Panc1 (cell line): ENCODE measurements around the gene MAGI2. TPM values are rescaled to one million over a fixed set of nuclear protein-coding genes. Genes with fewer than 3 reads are reported as not detected.

Source experiments
- ATAC-seq: fragments of 200-7000 bp; cut with Tn5 transposase; 2 replicates; pipeline ENCODE4 v1.9.1; 2020; ENCODE audit warnings: mild to moderate bottlenecking, moderate library complexity
- BruUV-seq: library from RNA; stranded (reverse); fragments of 400-500 nt; replicated peaks from 2 replicates; lab custom pipeline; 2021; lab: Mats Ljungman, UMichigan
- CTCF ChIA-PET: fragments of 300-600 bp; sonication (Branson Sonifier 250); formaldehyde crosslinking; loops from one replicate; lab custom pipeline; 2022; ENCODE audit warnings: antibody characterized with exemption; lab: Charles Lee
- POLR2A ChIA-PET: fragments of 300-600 bp; sonication (Branson Sonifier 250); formaldehyde crosslinking; loops from one replicate; lab custom pipeline; 2022; ENCODE audit warnings: antibody characterized with exemption; lab: Charles Lee
- DNase-seq: peaks from one replicate; pipeline ENCODE4 v3.0.0-alpha.2; 2010; ENCODE audit warnings: low read depth, low spot score
- H3K27ac ChIP-seq: 2 replicates; pipeline ENCODE4 v1.5.1; 2011; ENCODE audit warnings: mild to moderate bottlenecking, low read length, inconsistent platforms
- H3K27me3 ChIP-seq: fragments of 200-500 bp; sonication (Bioruptor generic); 2 replicates; pipeline ENCODE4 v1.6.0; 2014; ENCODE audit warnings: low read length, inconsistent platforms; ENCODE audit not compliant: control insufficient read depth, insufficient read depth
- H3K36me3 ChIP-seq: fragments of 200-500 bp; sonication (Bioruptor generic); 2 replicates; pipeline ENCODE4 v1.5.1; 2014; ENCODE audit warnings: inconsistent platforms, mild to moderate bottlenecking, low read length, moderate library complexity; ENCODE audit not compliant: control insufficient read depth, insufficient read depth
- H3K4me1 ChIP-seq: 2 replicates; pipeline ENCODE4 v1.5.1; 2011; ENCODE audit warnings: inconsistent platforms, mild to moderate bottlenecking, low read length, moderate library complexity; ENCODE audit not compliant: control insufficient read depth, insufficient read depth
- H3K4me3 ChIP-seq, 2 experiments: 2 replicates each; pipeline ENCODE4 v1.5.1; 2011 to 2012; ENCODE audit warnings: low read depth in 2 of 2, low read length in 2 of 2, mild to moderate bottlenecking in 2 of 2, inconsistent platforms in 1 of 2, moderate library complexity in 1 of 2
- H3K9me3 ChIP-seq: fragments of 200-500 bp; sonication (Bioruptor generic); 2 replicates; pipeline ENCODE4 v1.5.1; 2014; ENCODE audit warnings: low read depth, mild to moderate bottlenecking, inconsistent platforms, low read length, moderate library complexity; ENCODE audit not compliant: control insufficient read depth, insufficient read depth
- CTCF ChIP-seq: fragments of 450-650 bp; IDR thresholded peaks from 2 replicates; pipeline ENCODE4 v1.5.1; 2017; ENCODE audit warnings: mild to moderate bottlenecking
- POLR2AphosphoS5 ChIP-seq: IDR thresholded peaks from 2 replicates; pipeline ENCODE4 v1.6.1; 2012; ENCODE audit warnings: mild to moderate bottlenecking, low read depth, low read length, moderate library complexity
- SIN3A ChIP-seq: IDR thresholded peaks from 2 replicates; pipeline ENCODE4 v1.6.1; 2012; ENCODE audit warnings: low read depth, mild to moderate bottlenecking, low read length, moderate library complexity, borderline replicate concordance; ENCODE audit not compliant: insufficient read depth
- TCF7L2 ChIP-seq: IDR thresholded peaks from 2 replicates; pipeline ENCODE4 v1.6.1; 2011; ENCODE audit warnings: mild to moderate bottlenecking, low read depth, low read length, inconsistent platforms
- in situ Hi-C: cut with HindIII; loops from 2 replicates; pipeline ENCODE4 v1.10.0; 2016; ENCODE audit warnings: low sequenced_read_pairs, low pct_unique_long_range_greater_than_20kb
- intact Hi-C: fragments of 100-400 bp; cut with micrococcal nuclease; formaldehyde crosslinking; loops from one replicate; pipeline ENCODE4 v1.10.0; 2022; ENCODE audit not compliant: unreplicated experiment
- total RNA-seq: library from RNA; stranded (reverse); gene quantifications from one replicate; pipeline ENCODE4 v1.2.1, GENCODE V29; 2021; ENCODE audit not compliant: unreplicated experiment
- TF ChIP-seq, protein P1 (sequence below), 2 experiments: IDR thresholded peaks; 2 replicates each; pipeline ENCODE4 v1.6.1; 2011 to 2012; ENCODE audit warnings: low read depth in 2 of 2, control low read depth in 1 of 2, low read length in 1 of 2, mild to moderate bottlenecking in 1 of 2, moderate library complexity in 1 of 2; ENCODE audit not compliant: insufficient read depth in 1 of 2

MAGI2 gene
- total RNA-seq, 1 experiment from 2014 or later: 5.4 TPM

- Histone ChIP-seq H3K4me3 (no peak overlapping the region), H3K4me1 (no peaks in the 10 kb centered on the region), H3K27me3 (no peaks in the 10 kb centered on the region), H3K27ac (no peak overlapping the region), H3K36me3 (no peaks in the 10 kb centered on the region), H3K9me3 (no peaks in the 10 kb centered on the region)
- no TSS peak for BruUV-seq
- ChIA-PET POLR2A (no interaction called here), CTCF (no interaction called here)
- ATAC-seq: no peak
- intact Hi-C loops: no loop called here
- no peak for DNase-seq
- in situ Hi-C loops: no loop called here
- TF ChIP-seq POLR2AphosphoS5: no peak
- no peak for TF ChIP-seq SIN3A
These were observed 780.2 kb downstream of the MAGI2 start for GRCh38 chr7:78673272-78673671.

DNA sequence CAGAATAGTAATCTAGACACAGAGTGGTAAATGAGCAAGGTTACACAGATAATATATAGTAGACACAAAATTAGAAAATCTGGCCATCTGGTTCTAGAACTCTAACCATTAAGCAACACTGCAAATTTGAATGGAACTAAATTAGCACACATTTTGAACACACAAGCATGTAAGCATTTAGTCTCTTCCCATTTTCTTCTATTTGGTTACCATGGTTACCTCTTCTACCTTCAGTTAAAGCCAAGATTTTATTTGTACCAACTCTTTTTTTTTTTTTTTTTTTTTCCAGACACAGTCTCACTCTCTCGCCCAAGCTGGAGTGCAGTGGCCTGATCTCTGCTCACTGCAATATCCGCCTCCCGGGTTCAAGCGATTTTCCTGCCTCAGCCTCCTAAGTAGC, 790.5 kb downstream of the MAGI2 start:
- no peak for TF ChIP-seq POLR2AphosphoS5
- TF ChIP-seq SIN3A: no peak
- TF ChIP-seq, protein P1, sequence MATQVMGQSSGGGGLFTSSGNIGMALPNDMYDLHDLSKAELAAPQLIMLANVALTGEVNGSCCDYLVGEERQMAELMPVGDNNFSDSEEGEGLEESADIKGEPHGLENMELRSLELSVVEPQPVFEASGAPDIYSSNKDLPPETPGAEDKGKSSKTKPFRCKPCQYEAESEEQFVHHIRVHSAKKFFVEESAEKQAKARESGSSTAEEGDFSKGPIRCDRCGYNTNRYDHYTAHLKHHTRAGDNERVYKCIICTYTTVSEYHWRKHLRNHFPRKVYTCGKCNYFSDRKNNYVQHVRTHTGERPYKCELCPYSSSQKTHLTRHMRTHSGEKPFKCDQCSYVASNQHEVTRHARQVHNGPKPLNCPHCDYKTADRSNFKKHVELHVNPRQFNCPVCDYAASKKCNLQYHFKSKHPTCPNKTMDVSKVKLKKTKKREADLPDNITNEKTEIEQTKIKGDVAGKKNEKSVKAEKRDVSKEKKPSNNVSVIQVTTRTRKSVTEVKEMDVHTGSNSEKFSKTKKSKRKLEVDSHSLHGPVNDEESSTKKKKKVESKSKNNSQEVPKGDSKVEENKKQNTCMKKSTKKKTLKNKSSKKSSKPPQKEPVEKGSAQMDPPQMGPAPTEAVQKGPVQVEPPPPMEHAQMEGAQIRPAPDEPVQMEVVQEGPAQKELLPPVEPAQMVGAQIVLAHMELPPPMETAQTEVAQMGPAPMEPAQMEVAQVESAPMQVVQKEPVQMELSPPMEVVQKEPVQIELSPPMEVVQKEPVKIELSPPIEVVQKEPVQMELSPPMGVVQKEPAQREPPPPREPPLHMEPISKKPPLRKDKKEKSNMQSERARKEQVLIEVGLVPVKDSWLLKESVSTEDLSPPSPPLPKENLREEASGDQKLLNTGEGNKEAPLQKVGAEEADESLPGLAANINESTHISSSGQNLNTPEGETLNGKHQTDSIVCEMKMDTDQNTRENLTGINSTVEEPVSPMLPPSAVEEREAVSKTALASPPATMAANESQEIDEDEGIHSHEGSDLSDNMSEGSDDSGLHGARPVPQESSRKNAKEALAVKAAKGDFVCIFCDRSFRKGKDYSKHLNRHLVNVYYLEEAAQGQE (IDR thresholded peaks at IDR 0.05; ENCODE audit: insufficient read depth in 1 of 2, low read depth in 2 of 2, low read length in 1 of 2): no peak
- no peak for TF ChIP-seq TCF7L2
- no peak for TF ChIP-seq CTCF
- Histone ChIP-seq H3K27me3 (no peaks in the 10 kb centered on the region), H3K4me1 (no peaks in the 10 kb centered on the region), H3K4me3 (no peak overlapping the region), H3K36me3 (no peaks in the 10 kb centered on the region), H3K9me3 (no peaks in the 10 kb centered on the region), H3K27ac (no peak overlapping the region)
- intact Hi-C loops (no loop called here), in situ Hi-C loops (no loop called here)
- ChIA-PET POLR2A (no interaction called here), CTCF (no interaction called here)
- no TSS peak for BruUV-seq
- ATAC-seq (no peak), DNase-seq (no peak)

GRCh38 chr7:78649976-78650375, 803.5 kb downstream of the MAGI2 start:
- H3K4me1 ChIP-seq: no peaks in the 10 kb centered on the region
- intact Hi-C loops (no loop called here), in situ Hi-C loops (no loop called here)
- ATAC-seq (no peak), DNase-seq (no peak)
- BruUV-seq: no TSS peak
- ChIA-PET POLR2A (no interaction called here), CTCF (no interaction called here)
- no peaks in the 10 kb centered on the region for H3K36me3 ChIP-seq
- TF ChIP-seq SIN3A (no peak), TCF7L2 (no peak), POLR2AphosphoS5 (no peak), CTCF (no peak)
- TF ChIP-seq, protein P1 (IDR thresholded peaks at IDR 0.05; ENCODE audit: insufficient read depth in 1 of 2, low read depth in 2 of 2, low read length in 1 of 2): no peak
- H3K27me3 ChIP-seq: no peaks in the 10 kb centered on the region
- H3K9me3 ChIP-seq: no peaks in the 10 kb centered on the region
- no peak overlapping the region for H3K4me3 ChIP-seq
- H3K27ac ChIP-seq: no peak overlapping the region
